Measurements from ENCODE around the gene ARSD. TPM values are rescaled to one million over a fixed set of nuclear protein-coding genes. Genes with fewer than 3 reads are reported as not detected.

ARSD gene
- total RNA-seq, 1 experiment from 2014 or later, result 8.0 TPM

GRCh38 chrX:2931612-2932011 is 2.5 kb upstream of the ARSD start:
- intact Hi-C loops (cut with micrococcal nuclease), result no loop called here
- H3K4me3 ChIP-seq (replicated peaks in 1 of 2; ENCODE audit: low read depth in 1 of 2, low read length in 2 of 2), result no peak overlapping the region
- ChIA-PET RAD21 (ENCODE audit: low non-redundant PET in 1 of 2, low total read pairs in 2 of 2, uncharacterized antibody in 2 of 2, unreplicated experiment in 2 of 2) (no interaction called here), POLR2A (no interaction called here), CTCF (no interaction called here)
- no peaks in the 10 kb centered on the region for H3K79me2 ChIP-seq (ENCODE audit: insufficient read depth, low read length)
- no peaks in the 10 kb centered on the region for H3K9me3 ChIP-seq (ENCODE audit: control insufficient read depth in 1 of 2, insufficient read depth in 1 of 2, low read depth in 1 of 2, low read length in 2 of 2)
- no TSS peak for BruUV-seq (replicated peaks)
- no peaks in the 10 kb centered on the region for H3K27me3 ChIP-seq (ENCODE audit: insufficient read depth, low read length)
- DNase-seq (ENCODE audit: low read depth, low spot score) (no peak), ATAC-seq (no peak)
- H4K20me1 ChIP-seq (ENCODE audit: insufficient read depth), result no peaks in the 10 kb centered on the region
- no peak overlapping the region for H3K27ac ChIP-seq (ENCODE audit: low read depth, low read length)
- H3K4me2 ChIP-seq (ENCODE audit: low read length), result no peak overlapping the region
- no peak for TF ChIP-seq SIN3A (IDR thresholded peaks at IDR 0.05; ENCODE audit: low read depth)
- no peak for TF ChIP-seq ELF1 (IDR thresholded peaks at IDR 0.05; ENCODE audit: borderline replicate concordance, low read depth)
- no peak for TF ChIP-seq CTCF (IDR thresholded peaks at IDR 0.05 in 2 of 3, conservative IDR thresholded peaks at IDR 0.05 in 1 of 3; ENCODE audit: borderline replicate concordance in 1 of 3, insufficient read depth in 1 of 3, low read depth in 2 of 3, low read length in 2 of 3)
- no peak for TF ChIP-seq EZH2phosphoT487 (IDR thresholded peaks at IDR 0.05; ENCODE audit: borderline replicate concordance)
- TF ChIP-seq SRF (IDR thresholded peaks at IDR 0.05; ENCODE audit: low read depth), result no peak
- no peak for TF ChIP-seq TCF7L2 (IDR thresholded peaks at IDR 0.05; ENCODE audit: borderline replicate concordance, extremely low read depth, insufficient read depth, insufficient read length)
- TF ChIP-seq SP1 (IDR thresholded peaks at IDR 0.05; ENCODE audit: low read depth), result no peak
- TF ChIP-seq ZFX (IDR thresholded peaks at IDR 0.05), result no peak
- TF ChIP-seq CBX3 (IDR thresholded peaks at IDR 0.05; ENCODE audit: low read depth), result no peak
- no peaks in the 10 kb centered on the region for H3K9me2 ChIP-seq (ENCODE audit: insufficient read depth)
- no peak overlapping the region for H2AFZ ChIP-seq (ENCODE audit: low read depth, low read length, poor library complexity, severe bottlenecking)
- H3K4me1 ChIP-seq (ENCODE audit: control insufficient read depth in 1 of 2, insufficient read depth in 2 of 2, low read length in 2 of 2), result no peaks in the 10 kb centered on the region; a peak in 1 of 4 replicates
- no peaks in the 10 kb centered on the region for H3K36me3 ChIP-seq (ENCODE audit: control insufficient read depth in 1 of 2, insufficient read depth in 2 of 2, low read length in 2 of 2)
- no peak overlapping the region for H3K9ac ChIP-seq (ENCODE audit: low read length)

GRCh38 chrX:2931155-2931554 is 2.0 kb upstream of the ARSD start:
- Histone ChIP-seq H3K27me3 (ENCODE audit: insufficient read depth, low read length) (no peaks in the 10 kb centered on the region), H3K9ac (ENCODE audit: low read length) (no peak overlapping the region), H4K20me1 (ENCODE audit: insufficient read depth) (no peaks in the 10 kb centered on the region), H3K9me3 (ENCODE audit: control insufficient read depth in 1 of 2, insufficient read depth in 1 of 2, low read depth in 1 of 2, low read length in 2 of 2) (no peaks in the 10 kb centered on the region), H3K4me3 (replicated peaks in 1 of 2; ENCODE audit: low read depth in 1 of 2, low read length in 2 of 2) (no peak overlapping the region), H3K4me2 (ENCODE audit: low read length) (no peak overlapping the region), H3K27ac (ENCODE audit: low read depth, low read length) (no peak overlapping the region), H3K36me3 (ENCODE audit: control insufficient read depth in 1 of 2, insufficient read depth in 2 of 2, low read length in 2 of 2) (no peaks in the 10 kb centered on the region), H3K79me2 (ENCODE audit: insufficient read depth, low read length) (no peaks in the 10 kb centered on the region), H3K9me2 (ENCODE audit: insufficient read depth) (no peaks in the 10 kb centered on the region), H2AFZ (ENCODE audit: low read depth, low read length, poor library complexity, severe bottlenecking) (no peak overlapping the region), H3K4me1 (ENCODE audit: control insufficient read depth in 1 of 2, insufficient read depth in 2 of 2, low read length in 2 of 2) (no peaks in the 10 kb centered on the region; a peak in 1 of 4 replicates)
- ChIA-PET POLR2A (no interaction called here), CTCF (no interaction called here), RAD21 (ENCODE audit: low non-redundant PET in 1 of 2, low total read pairs in 2 of 2, uncharacterized antibody in 2 of 2, unreplicated experiment in 2 of 2) (no interaction called here)
- ATAC-seq, result no peak
- no TSS peak for BruUV-seq (replicated peaks)
- intact Hi-C loops (cut with micrococcal nuclease), result no loop called here
- DNase-seq (ENCODE audit: low read depth, low spot score), result no peak
- no peak for TF ChIP-seq ELF1 (IDR thresholded peaks at IDR 0.05; ENCODE audit: borderline replicate concordance, low read depth)
- TF ChIP-seq, protein P1, sequence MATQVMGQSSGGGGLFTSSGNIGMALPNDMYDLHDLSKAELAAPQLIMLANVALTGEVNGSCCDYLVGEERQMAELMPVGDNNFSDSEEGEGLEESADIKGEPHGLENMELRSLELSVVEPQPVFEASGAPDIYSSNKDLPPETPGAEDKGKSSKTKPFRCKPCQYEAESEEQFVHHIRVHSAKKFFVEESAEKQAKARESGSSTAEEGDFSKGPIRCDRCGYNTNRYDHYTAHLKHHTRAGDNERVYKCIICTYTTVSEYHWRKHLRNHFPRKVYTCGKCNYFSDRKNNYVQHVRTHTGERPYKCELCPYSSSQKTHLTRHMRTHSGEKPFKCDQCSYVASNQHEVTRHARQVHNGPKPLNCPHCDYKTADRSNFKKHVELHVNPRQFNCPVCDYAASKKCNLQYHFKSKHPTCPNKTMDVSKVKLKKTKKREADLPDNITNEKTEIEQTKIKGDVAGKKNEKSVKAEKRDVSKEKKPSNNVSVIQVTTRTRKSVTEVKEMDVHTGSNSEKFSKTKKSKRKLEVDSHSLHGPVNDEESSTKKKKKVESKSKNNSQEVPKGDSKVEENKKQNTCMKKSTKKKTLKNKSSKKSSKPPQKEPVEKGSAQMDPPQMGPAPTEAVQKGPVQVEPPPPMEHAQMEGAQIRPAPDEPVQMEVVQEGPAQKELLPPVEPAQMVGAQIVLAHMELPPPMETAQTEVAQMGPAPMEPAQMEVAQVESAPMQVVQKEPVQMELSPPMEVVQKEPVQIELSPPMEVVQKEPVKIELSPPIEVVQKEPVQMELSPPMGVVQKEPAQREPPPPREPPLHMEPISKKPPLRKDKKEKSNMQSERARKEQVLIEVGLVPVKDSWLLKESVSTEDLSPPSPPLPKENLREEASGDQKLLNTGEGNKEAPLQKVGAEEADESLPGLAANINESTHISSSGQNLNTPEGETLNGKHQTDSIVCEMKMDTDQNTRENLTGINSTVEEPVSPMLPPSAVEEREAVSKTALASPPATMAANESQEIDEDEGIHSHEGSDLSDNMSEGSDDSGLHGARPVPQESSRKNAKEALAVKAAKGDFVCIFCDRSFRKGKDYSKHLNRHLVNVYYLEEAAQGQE (IDR thresholded peaks at IDR 0.05; ENCODE audit: low read depth), result no peak
- no peak for TF ChIP-seq JUND (IDR thresholded peaks at IDR 0.05)
- TF ChIP-seq RAD21 (IDR thresholded peaks at IDR 0.05; ENCODE audit: low read depth), result no peak
- TF ChIP-seq EGR1 (IDR thresholded peaks at IDR 0.05; ENCODE audit: low read depth), result no peak
- TF ChIP-seq EZH2 (IDR thresholded peaks at IDR 0.05), result no peak
- TF ChIP-seq, protein P2, sequence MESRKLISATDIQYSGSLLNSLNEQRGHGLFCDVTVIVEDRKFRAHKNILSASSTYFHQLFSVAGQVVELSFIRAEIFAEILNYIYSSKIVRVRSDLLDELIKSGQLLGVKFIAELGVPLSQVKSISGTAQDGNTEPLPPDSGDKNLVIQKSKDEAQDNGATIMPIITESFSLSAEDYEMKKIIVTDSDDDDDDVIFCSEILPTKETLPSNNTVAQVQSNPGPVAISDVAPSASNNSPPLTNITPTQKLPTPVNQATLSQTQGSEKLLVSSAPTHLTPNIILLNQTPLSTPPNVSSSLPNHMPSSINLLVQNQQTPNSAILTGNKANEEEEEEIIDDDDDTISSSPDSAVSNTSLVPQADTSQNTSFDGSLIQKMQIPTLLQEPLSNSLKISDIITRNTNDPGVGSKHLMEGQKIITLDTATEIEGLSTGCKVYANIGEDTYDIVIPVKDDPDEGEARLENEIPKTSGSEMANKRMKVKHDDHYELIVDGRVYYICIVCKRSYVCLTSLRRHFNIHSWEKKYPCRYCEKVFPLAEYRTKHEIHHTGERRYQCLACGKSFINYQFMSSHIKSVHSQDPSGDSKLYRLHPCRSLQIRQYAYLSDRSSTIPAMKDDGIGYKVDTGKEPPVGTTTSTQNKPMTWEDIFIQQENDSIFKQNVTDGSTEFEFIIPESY (IDR thresholded peaks at IDR 0.05; ENCODE audit: extremely low read depth, insufficient replicate concordance, low read length), result no peak
- TF ChIP-seq CEBPB (IDR thresholded peaks at IDR 0.05; ENCODE audit: low read depth), result no peak

Data from HCT116 (cell line).